Mesothelial cell of epicardium (in vitro differentiated cells): ENCODE results near the gene RANBP1. TPM values are rescaled to one million over a fixed set of nuclear protein-coding genes. Genes with fewer than 3 reads are reported as not detected.

Experiments
- DNase-seq, 2 experiments: peaks; one replicate each; pipeline ENCODE4 v3.0.0; 2021; ENCODE audit warnings: low spot score in 2 of 2; ENCODE audit not compliant: unreplicated experiment in 2 of 2
- H3K27ac Mint-ChIP-seq: 2 replicates; pipeline ENCODE4 v1.8.0; 2021; ENCODE audit warnings: mixed read lengths
- H3K27me3 Mint-ChIP-seq: 2 replicates; pipeline ENCODE4 v1.8.0; 2021; ENCODE audit warnings: low read depth, mixed read lengths
- H3K36me3 Mint-ChIP-seq: 2 replicates; pipeline ENCODE4 v1.8.0; 2021; ENCODE audit warnings: mixed read lengths
- H3K4me1 Mint-ChIP-seq: 2 replicates; pipeline ENCODE4 v1.8.0; 2021; ENCODE audit warnings: mixed read lengths
- H3K4me3 Mint-ChIP-seq: 2 replicates; pipeline ENCODE4 v1.8.0; 2021; ENCODE audit warnings: mild to moderate bottlenecking, moderate library complexity, mixed read lengths
- H3K9me3 Mint-ChIP-seq: 2 replicates; pipeline ENCODE4 v1.8.0; 2021; ENCODE audit warnings: mixed read lengths
- CTCF ChIP-seq: fragments of 200-600 bp; sonication (generic); IDR thresholded peaks from one replicate; pipeline ENCODE4 v1.5.0; 2021; ENCODE audit warnings: antibody characterized with exemption; ENCODE audit not compliant: unreplicated experiment
- total RNA-seq: library from RNA; stranded (reverse); gene quantifications from 3 replicates; pipeline ENCODE4 v1.2.1, GENCODE V29; 2021

Gene RANBP1
- total RNA-seq, 1 donor from 2014 or later: 154 TPM

GRCh38 chr22:20106205-20106848 is 9.6 kb upstream of the RANBP1 start:
- no peaks in the 10 kb centered on the region for H3K4me1 Mint-ChIP-seq
- TF ChIP-seq CTCF: no peak
- H3K9me3 Mint-ChIP-seq: no peaks in the 10 kb centered on the region
- H3K4me3 Mint-ChIP-seq: no peak overlapping the region
- peaks cover 17% of the 10 kb centered on the region for H3K36me3 Mint-ChIP-seq
- no peaks in the 10 kb centered on the region for H3K27me3 Mint-ChIP-seq
- H3K27ac Mint-ChIP-seq: no peak overlapping the region
- no peak for DNase-seq

- no peaks in the 10 kb centered on the region for H3K4me1 Mint-ChIP-seq
- no peak overlapping the region for H3K4me3 Mint-ChIP-seq
Measured at GRCh38 chr22:20106849-20107237, 9.1 kb upstream of the RANBP1 start.

GRCh38 chr22:20107471-20107901 is 8.4 kb upstream of the RANBP1 start:
- H3K36me3 Mint-ChIP-seq: peaks cover 19% of the 10 kb centered on the region

More at GRCh38 chr22:20106849-20107237, 9.1 kb upstream of the RANBP1 start:
- Mint-ChIP-seq H3K27ac (no peak overlapping the region), H3K9me3 (no peaks in the 10 kb centered on the region), H3K27me3 (no peaks in the 10 kb centered on the region), H3K36me3 (peaks cover 17% of the 10 kb centered on the region)
- DNase-seq: no peak
- TF ChIP-seq CTCF: no peak

GRCh38 chr22:20107951-20108756 is 7.8 kb upstream of the RANBP1 start:
- peaks cover 16% of the 10 kb centered on the region for H3K36me3 Mint-ChIP-seq
- H3K27me3 Mint-ChIP-seq: no peaks in the 10 kb centered on the region
- H3K27ac Mint-ChIP-seq: no peak overlapping the region
- H3K9me3 Mint-ChIP-seq: no peaks in the 10 kb centered on the region
- H3K4me3 Mint-ChIP-seq: no peak overlapping the region
- no peak for TF ChIP-seq CTCF
- no peaks in the 10 kb centered on the region for H3K4me1 Mint-ChIP-seq
- no peak for DNase-seq

More at GRCh38 chr22:20107471-20107901, 8.4 kb upstream of the RANBP1 start:
- no peak for DNase-seq
- Mint-ChIP-seq H3K4me1 (no peaks in the 10 kb centered on the region), H3K9me3 (no peaks in the 10 kb centered on the region), H3K4me3 (no peak overlapping the region), H3K27me3 (no peaks in the 10 kb centered on the region), H3K27ac (no peak overlapping the region)
- no peak for TF ChIP-seq CTCF

- H3K4me1 Mint-ChIP-seq: no peaks in the 10 kb centered on the region
- H3K4me3 Mint-ChIP-seq: no peak overlapping the region
- H3K9me3 Mint-ChIP-seq: no peaks in the 10 kb centered on the region
- no peak for TF ChIP-seq CTCF
- no peaks in the 10 kb centered on the region for H3K27me3 Mint-ChIP-seq
- no peak for DNase-seq
- H3K36me3 Mint-ChIP-seq: peaks cover 14% of the 10 kb centered on the region
- no peak overlapping the region for H3K27ac Mint-ChIP-seq
Measured at GRCh38 chr22:20108757-20109230, 7.1 kb upstream of the RANBP1 start.
